ENCODE data around the gene CSMD2.

Gene CSMD2

GRCh38 chr1:33696962-33697361 lies 468.1 kb downstream of the CSMD2 start:
- no peaks in the 10 kb centered on the region for H4K20me1 ChIP-seq (ENCODE audit: insufficient read depth, low read length)
- no peak for TF ChIP-seq EZH2 (IDR thresholded peaks at IDR 0.05; ENCODE audit: borderline replicate concordance, low read depth, low read length, severe bottlenecking)
- TF ChIP-seq, protein P1, sequence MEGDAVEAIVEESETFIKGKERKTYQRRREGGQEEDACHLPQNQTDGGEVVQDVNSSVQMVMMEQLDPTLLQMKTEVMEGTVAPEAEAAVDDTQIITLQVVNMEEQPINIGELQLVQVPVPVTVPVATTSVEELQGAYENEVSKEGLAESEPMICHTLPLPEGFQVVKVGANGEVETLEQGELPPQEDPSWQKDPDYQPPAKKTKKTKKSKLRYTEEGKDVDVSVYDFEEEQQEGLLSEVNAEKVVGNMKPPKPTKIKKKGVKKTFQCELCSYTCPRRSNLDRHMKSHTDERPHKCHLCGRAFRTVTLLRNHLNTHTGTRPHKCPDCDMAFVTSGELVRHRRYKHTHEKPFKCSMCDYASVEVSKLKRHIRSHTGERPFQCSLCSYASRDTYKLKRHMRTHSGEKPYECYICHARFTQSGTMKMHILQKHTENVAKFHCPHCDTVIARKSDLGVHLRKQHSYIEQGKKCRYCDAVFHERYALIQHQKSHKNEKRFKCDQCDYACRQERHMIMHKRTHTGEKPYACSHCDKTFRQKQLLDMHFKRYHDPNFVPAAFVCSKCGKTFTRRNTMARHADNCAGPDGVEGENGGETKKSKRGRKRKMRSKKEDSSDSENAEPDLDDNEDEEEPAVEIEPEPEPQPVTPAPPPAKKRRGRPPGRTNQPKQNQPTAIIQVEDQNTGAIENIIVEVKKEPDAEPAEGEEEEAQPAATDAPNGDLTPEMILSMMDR (IDR thresholded peaks at IDR 0.05; ENCODE audit: borderline replicate concordance, extremely low read depth, low read length, poor library complexity, severe bottlenecking) = no peak
- H3K36me3 ChIP-seq (ENCODE audit: insufficient read depth, low read length) = no peaks in the 10 kb centered on the region
- no peak overlapping the region for H3K4me2 ChIP-seq (ENCODE audit: insufficient read depth, low read length)
- DNase-seq = no peak
- H3K4me3 ChIP-seq (ENCODE audit: low read depth in 1 of 2, low read length in 2 of 2) = no peak overlapping the region
- no peaks in the 10 kb centered on the region for H3K9me3 ChIP-seq (ENCODE audit: insufficient read depth, low read length, severe bottlenecking)
- no peaks in the 10 kb centered on the region for H3K79me2 ChIP-seq (ENCODE audit: insufficient read depth, low read length)
- ATAC-seq (ENCODE audit: insufficient read depth, low read depth) = no peak
- no peak overlapping the region for H3K27ac ChIP-seq (ENCODE audit: low read length)
- H3K4me1 ChIP-seq (ENCODE audit: insufficient read depth, low read length) = no peaks in the 10 kb centered on the region
- no peak overlapping the region for H2AFZ ChIP-seq (ENCODE audit: low read depth, low read length)
- peaks cover 14% of the 10 kb centered on the region for H3K27me3 ChIP-seq (ENCODE audit: insufficient read depth, low read length, poor library complexity)
- no peak overlapping the region for H3K9ac ChIP-seq (ENCODE audit: low read depth, low read length)

- TF ChIP-seq, protein P1 (IDR thresholded peaks at IDR 0.05; ENCODE audit: borderline replicate concordance, extremely low read depth, low read length, poor library complexity, severe bottlenecking) = no peak
- no peak for TF ChIP-seq EZH2 (IDR thresholded peaks at IDR 0.05; ENCODE audit: borderline replicate concordance, low read depth, low read length, severe bottlenecking)
- no peaks in the 10 kb centered on the region for H3K4me1 ChIP-seq (ENCODE audit: insufficient read depth, low read length)
- DNase-seq (no peak), ATAC-seq (ENCODE audit: insufficient read depth, low read depth) (no peak)
- no peaks in the 10 kb centered on the region for H4K20me1 ChIP-seq (ENCODE audit: insufficient read depth, low read length)
- H3K27ac ChIP-seq (ENCODE audit: low read length) = no peak overlapping the region
- H3K4me3 ChIP-seq (ENCODE audit: low read depth in 1 of 2, low read length in 2 of 2) = no peak overlapping the region
- H3K9me3 ChIP-seq (ENCODE audit: insufficient read depth, low read length, severe bottlenecking) = no peaks in the 10 kb centered on the region
- no peak overlapping the region for H3K4me2 ChIP-seq (ENCODE audit: insufficient read depth, low read length)
- H3K36me3 ChIP-seq (ENCODE audit: insufficient read depth, low read length) = no peaks in the 10 kb centered on the region
- no peak overlapping the region for H2AFZ ChIP-seq (ENCODE audit: low read depth, low read length)
- H3K9ac ChIP-seq (ENCODE audit: low read depth, low read length) = no peak overlapping the region
- H3K79me2 ChIP-seq (ENCODE audit: insufficient read depth, low read length) = no peaks in the 10 kb centered on the region
- peaks cover 14% of the 10 kb centered on the region for H3K27me3 ChIP-seq (ENCODE audit: insufficient read depth, low read length, poor library complexity)
These were observed 468.7 kb downstream of the CSMD2 start for GRCh38 chr1:33696311-33696710.

DNA sequence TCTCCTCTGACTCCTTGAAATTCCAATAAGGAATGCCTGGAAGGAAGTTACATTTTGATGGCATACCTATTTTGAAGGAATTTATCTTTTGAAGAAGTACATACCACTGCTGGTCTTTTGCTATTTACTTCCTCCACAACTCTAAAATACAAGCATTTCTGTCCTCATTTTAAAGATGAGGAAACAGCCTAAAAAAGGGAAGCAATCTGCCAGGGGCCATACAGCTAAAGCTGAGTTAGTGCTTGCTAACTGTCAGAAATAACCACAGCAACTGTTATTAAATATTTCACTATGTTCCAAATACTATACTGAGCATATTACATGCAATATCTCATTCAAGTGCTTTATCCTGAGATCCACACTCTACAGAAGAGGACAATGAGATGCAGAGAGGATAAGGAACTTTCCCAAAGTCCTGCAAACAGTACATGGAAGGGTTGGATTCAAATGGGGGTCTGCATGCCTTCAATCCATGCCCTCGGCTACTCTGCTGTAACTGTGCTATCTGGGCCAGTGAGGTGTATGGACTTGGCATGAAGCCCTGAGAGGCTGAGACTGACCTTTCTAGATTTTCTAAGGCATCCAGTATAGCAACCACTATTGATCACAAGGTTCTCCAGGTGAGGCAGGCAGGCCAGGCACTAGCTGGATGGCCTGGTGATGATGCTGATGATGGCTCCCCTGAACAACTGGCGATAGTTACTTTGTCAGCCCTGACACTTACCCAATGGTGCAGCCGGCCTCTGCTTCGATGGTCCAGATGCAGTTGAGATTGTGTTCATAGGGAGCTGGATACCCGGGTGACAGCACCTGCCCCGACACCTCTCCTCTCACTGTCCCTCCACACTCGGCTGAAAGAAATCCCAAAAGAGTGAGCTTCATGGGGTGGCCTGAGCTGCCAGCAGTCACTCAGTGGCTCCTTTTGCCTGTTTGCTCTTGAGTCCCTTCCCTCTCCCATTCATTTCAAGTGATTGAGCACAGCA lies 472.5 kb downstream of the CSMD2 start:
- Histone ChIP-seq H3K9me3 (ENCODE audit: insufficient read depth, low read length, severe bottlenecking) (no peaks in the 10 kb centered on the region), H4K20me1 (ENCODE audit: insufficient read depth, low read length) (no peaks in the 10 kb centered on the region), H3K9ac (ENCODE audit: low read depth, low read length) (no peak overlapping the region), H3K36me3 (ENCODE audit: insufficient read depth, low read length) (no peaks in the 10 kb centered on the region), H2AFZ (ENCODE audit: low read depth, low read length) (no peak overlapping the region), H3K4me1 (ENCODE audit: insufficient read depth, low read length) (no peaks in the 10 kb centered on the region), H3K79me2 (ENCODE audit: insufficient read depth, low read length) (no peaks in the 10 kb centered on the region), H3K4me2 (ENCODE audit: insufficient read depth, low read length) (no peak overlapping the region), H3K4me3 (ENCODE audit: low read depth in 1 of 2, low read length in 2 of 2) (no peak overlapping the region), H3K27ac (ENCODE audit: low read length) (no peak overlapping the region), H3K27me3 (ENCODE audit: insufficient read depth, low read length, poor library complexity) (peaks cover 11% of the 10 kb centered on the region)
- TF ChIP-seq, protein P1 (IDR thresholded peaks at IDR 0.05; ENCODE audit: borderline replicate concordance, extremely low read depth, low read length, poor library complexity, severe bottlenecking) = no peak
- no peak for TF ChIP-seq EZH2 (IDR thresholded peaks at IDR 0.05; ENCODE audit: borderline replicate concordance, low read depth, low read length, severe bottlenecking)
- DNase-seq (no peak), ATAC-seq (ENCODE audit: insufficient read depth, low read depth) (no peak)
